Measurements from ENCODE around the gene MAPKAPK2. TPM values are rescaled to one million over a fixed set of nuclear protein-coding genes. Genes with fewer than 3 reads are reported as not detected.

MAPKAPK2 gene
- total and polyA plus RNA-seq, 2 donors (not counting 1 experiment from before 2014, with no cell fraction given): 60.3 to 85.8 TPM

DNA sequence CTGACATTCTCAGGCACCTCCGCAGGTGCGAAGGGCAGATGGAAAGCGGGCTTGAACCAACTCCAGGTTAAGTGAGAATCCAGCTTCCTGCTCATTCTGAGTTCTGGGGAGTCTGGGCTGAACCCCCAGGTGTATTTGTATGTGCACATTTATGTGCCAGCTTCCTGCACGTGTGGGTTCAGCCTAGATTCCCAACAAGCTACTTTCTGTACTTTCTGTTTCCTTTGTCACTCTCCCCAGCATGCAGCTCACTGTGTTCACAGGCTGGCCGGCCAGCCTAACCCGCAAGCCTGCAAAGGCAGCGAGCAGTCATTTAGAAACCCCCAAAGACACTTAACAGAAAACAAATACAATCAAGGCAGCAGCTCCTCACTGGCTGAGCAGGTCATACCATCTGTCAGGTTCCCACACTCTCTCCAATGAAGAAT lies 84.6 kb downstream of the MAPKAPK2 start:
- peak overlapping the region; percentile 48 for H3K4me3 Mint-ChIP-seq
- H3K36me3 ChIP-seq (replicated peaks in 1 of 2; ENCODE audit: control extremely low read depth in 1 of 2, control insufficient read depth in 1 of 2, extremely low read depth in 1 of 2, insufficient read depth in 2 of 2, low read length in 1 of 2): no peaks in the 10 kb centered on the region
- no peaks in the 10 kb centered on the region for H3K9me3 ChIP-seq (ENCODE audit: control extremely low read depth in 1 of 3, control insufficient read depth in 2 of 3, insufficient read depth in 1 of 3, low read length in 2 of 3)
- intact Hi-C loops (cut with micrococcal nuclease): loop anchor here (5.0 kb wide), 1 partner anchor 38 kb away; no protein-coding TSS in a partner anchor
- peak overlapping the region; percentile 25 for H3K4me2 ChIP-seq (replicated peaks; ENCODE audit: low read depth, low read length, poor library complexity, severe bottlenecking)
- DNase-seq: peak; percentile 42
- H2AFZ ChIP-seq (ENCODE audit: insufficient read depth, low read depth, low read length, poor library complexity, severe bottlenecking): no peak overlapping the region
- H3K4me1 Mint-ChIP-seq: peaks cover 80% of the 10 kb centered on the region
- WGBS (ENCODE audit: insufficient coverage): 50% methylated on average over 7 of the region's 7 CpGs
- H3K27ac Mint-ChIP-seq: peak overlapping the region; percentile 66
- TF ChIP-seq, protein P1, sequence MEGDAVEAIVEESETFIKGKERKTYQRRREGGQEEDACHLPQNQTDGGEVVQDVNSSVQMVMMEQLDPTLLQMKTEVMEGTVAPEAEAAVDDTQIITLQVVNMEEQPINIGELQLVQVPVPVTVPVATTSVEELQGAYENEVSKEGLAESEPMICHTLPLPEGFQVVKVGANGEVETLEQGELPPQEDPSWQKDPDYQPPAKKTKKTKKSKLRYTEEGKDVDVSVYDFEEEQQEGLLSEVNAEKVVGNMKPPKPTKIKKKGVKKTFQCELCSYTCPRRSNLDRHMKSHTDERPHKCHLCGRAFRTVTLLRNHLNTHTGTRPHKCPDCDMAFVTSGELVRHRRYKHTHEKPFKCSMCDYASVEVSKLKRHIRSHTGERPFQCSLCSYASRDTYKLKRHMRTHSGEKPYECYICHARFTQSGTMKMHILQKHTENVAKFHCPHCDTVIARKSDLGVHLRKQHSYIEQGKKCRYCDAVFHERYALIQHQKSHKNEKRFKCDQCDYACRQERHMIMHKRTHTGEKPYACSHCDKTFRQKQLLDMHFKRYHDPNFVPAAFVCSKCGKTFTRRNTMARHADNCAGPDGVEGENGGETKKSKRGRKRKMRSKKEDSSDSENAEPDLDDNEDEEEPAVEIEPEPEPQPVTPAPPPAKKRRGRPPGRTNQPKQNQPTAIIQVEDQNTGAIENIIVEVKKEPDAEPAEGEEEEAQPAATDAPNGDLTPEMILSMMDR (IDR thresholded peaks at IDR 0.05): no peak
- no peak for TF ChIP-seq EZH2 (IDR thresholded peaks at IDR 0.05; ENCODE audit: borderline replicate concordance, insufficient read depth, low read depth, low read length, poor library complexity, severe bottlenecking)
- H3K79me2 ChIP-seq (ENCODE audit: control insufficient read depth, insufficient read depth, low read length): no peaks in the 10 kb centered on the region
- ChIA-PET POLR2A (interaction anchor here (0.8 to 1.1 kb wide), 2 partner anchors 26 to 34 kb away, joined by 3 to 4 read pairs; no protein-coding TSS in a partner anchor), CTCF (interaction anchor here (0.6 to 10.9 kb wide), 11 partner anchors 8 to 213 kb away, joined by 3 to 81 read pairs (median 3); no protein-coding TSS in a partner anchor)
- H3K9me3 Mint-ChIP-seq (ENCODE audit: insufficient read depth): no peaks in the 10 kb centered on the region
- H3K4me1 ChIP-seq (ENCODE audit: control insufficient read depth in 2 of 2, insufficient read depth in 2 of 2, low read length in 2 of 2): peaks cover 65 to 71% of the 10 kb centered on the region in 2 donors
- peak; percentile 28 for ATAC-seq (ENCODE audit: low read depth)
- H4K20me1 ChIP-seq (ENCODE audit: control insufficient read depth, insufficient read depth, low read length, poor library complexity, severe bottlenecking): no peaks in the 10 kb centered on the region
- no peaks in the 10 kb centered on the region for H3K27me3 Mint-ChIP-seq
- no peak overlapping the region for H3K9ac ChIP-seq (ENCODE audit: low read length)
- H3K4me3 ChIP-seq (ENCODE audit: control extremely low read depth in 1 of 5, extremely low read depth in 1 of 5, insufficient read depth in 1 of 5, low read depth in 2 of 5, low read length in 4 of 5): no peak overlapping the region
- no peak overlapping the region for H3K27ac ChIP-seq (ENCODE audit: low read length in 2 of 2)
- no peaks in the 10 kb centered on the region for H3K27me3 ChIP-seq (replicated peaks in 1 of 4; ENCODE audit: control extremely low read depth in 1 of 4, control insufficient read depth in 3 of 4, insufficient read depth in 4 of 4, low read length in 3 of 4)
